Fibroblast of villous mesenchyme (primary cell): ENCODE data around the gene CRPPA. TPM values are rescaled to one million over a fixed set of nuclear protein-coding genes. Genes with fewer than 3 reads are reported as not detected.

Source experiments
- DNase-seq: peaks from one replicate; pipeline ENCODE4 v3.0.0-alpha.2; 2010; ENCODE audit warnings: low read depth
- H3K4me3 ChIP-seq: 2 replicates; pipeline ENCODE4 v1.5.1; 2011; ENCODE audit warnings: low read depth, mild to moderate bottlenecking, low read length
- total RNA-seq: library from RNA; depleted of rRNA; stranded (reverse); fragments of >200 nt; gene quantifications from 2 replicates; pipeline ENCODE4 v1.2.3, GENCODE V29; 2012
- TF ChIP-seq, protein P1 (sequence below): IDR thresholded peaks from 2 replicates; pipeline ENCODE4 v1.5.1; 2012; ENCODE audit warnings: low read depth, mild to moderate bottlenecking, low read length; ENCODE audit not compliant: insufficient read depth

CRPPA gene
- total RNA-seq, 1 donor, result 2.6 TPM

DNA sequence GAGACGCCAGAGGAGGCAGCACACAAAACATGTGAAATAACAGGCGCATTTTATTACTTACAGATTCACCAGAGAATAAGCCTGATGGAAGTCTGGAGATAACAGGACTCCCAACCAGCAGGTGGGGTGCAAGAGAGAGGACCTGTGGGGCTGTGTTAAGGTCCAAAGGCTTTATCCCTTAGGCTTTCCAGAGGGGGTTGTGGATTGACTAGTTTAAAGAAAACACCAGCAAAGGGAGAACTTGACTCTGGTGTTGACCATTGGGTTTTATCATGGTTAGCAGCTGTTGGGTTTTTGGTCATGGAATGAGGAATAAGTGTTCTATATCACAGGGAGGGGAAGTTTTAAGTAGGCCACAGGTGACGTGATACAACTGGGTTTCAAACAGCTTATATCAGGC, 1.6 kb upstream of the CRPPA start:
- TF ChIP-seq, protein P1, sequence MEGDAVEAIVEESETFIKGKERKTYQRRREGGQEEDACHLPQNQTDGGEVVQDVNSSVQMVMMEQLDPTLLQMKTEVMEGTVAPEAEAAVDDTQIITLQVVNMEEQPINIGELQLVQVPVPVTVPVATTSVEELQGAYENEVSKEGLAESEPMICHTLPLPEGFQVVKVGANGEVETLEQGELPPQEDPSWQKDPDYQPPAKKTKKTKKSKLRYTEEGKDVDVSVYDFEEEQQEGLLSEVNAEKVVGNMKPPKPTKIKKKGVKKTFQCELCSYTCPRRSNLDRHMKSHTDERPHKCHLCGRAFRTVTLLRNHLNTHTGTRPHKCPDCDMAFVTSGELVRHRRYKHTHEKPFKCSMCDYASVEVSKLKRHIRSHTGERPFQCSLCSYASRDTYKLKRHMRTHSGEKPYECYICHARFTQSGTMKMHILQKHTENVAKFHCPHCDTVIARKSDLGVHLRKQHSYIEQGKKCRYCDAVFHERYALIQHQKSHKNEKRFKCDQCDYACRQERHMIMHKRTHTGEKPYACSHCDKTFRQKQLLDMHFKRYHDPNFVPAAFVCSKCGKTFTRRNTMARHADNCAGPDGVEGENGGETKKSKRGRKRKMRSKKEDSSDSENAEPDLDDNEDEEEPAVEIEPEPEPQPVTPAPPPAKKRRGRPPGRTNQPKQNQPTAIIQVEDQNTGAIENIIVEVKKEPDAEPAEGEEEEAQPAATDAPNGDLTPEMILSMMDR, result no peak
- no peak overlapping the region for H3K4me3 ChIP-seq
- no peak for DNase-seq

DNA sequence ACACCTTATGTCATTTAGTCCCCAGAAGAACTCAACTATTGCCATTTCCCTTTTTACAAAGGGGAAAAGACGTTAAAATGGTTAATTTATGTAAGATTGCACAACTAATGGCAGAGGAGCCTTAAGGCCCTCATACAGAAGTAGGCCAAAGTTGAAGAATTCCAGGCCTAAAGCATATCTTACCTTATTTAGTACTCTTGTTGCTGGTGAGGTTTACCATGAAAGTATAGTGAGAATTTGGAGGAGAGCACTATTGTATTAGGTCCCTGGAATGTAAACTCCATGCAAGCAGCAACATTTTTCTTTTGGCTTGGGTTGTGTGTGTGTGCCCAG, 731 bp upstream of the CRPPA start:
- TF ChIP-seq, protein P1, result no peak
- no peak overlapping the region for H3K4me3 ChIP-seq
- DNase-seq, result peak; percentile 79

- TF ChIP-seq, protein P1, result peak; percentile 25
- peak overlapping the region; percentile 63 for H3K4me3 ChIP-seq
- DNase-seq, result peak; percentile 79
Measured at GRCh38 chr7:16420649-16421332, 547 bp downstream of the CRPPA start.

GRCh38 chr7:16420329-16420648, 1.0 kb downstream of the CRPPA start:
- peak overlapping the region; percentile 63 for H3K4me3 ChIP-seq
- DNase-seq, result no peak
- TF ChIP-seq, protein P1, result no peak

DNA sequence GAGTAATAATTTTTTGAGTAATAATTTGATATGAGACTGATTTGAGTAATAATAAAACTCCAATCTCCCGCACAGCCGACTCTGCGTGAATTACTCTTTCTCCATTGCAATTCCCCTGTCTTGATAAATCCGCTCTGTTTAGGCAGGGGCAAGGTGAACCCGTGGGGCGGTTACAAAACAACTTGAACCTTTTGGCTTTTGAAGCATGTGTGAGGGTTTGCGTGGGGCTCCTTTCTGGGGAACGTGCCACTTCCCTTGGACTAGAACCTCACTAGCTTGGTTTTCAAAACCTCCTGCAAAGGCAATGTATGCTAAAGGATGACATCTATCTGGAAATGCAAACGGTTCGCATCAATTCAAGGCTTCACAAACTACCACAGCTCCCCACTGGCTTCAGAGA, 1.5 kb downstream of the CRPPA start:
- no peak for DNase-seq
- TF ChIP-seq, protein P1, result no peak
- no peak overlapping the region for H3K4me3 ChIP-seq

GRCh38 chr7:16419126-16419525, 2.2 kb downstream of the CRPPA start:
- no peak overlapping the region for H3K4me3 ChIP-seq
- DNase-seq, result no peak
- TF ChIP-seq, protein P1, result no peak

DNA sequence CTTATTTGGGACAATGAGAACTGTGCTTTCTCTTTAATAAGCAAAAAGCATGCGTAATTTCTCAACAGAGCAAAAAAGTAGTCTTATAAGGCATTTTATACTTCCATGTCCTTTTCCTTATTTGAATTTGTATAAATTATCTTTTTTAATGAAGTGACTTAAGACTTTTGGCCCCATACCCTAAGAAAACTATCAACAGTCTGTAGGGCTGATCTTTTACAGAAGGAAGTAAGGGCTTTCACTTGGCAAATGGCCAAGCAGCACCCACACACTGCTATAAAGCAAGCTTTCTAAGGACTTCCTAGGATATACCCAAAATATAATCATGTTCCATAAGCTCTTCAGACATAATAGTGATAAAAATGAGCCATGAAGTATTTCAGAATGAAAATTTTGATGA, 3.4 kb downstream of the CRPPA start:
- H3K4me3 ChIP-seq, result no peak overlapping the region
- DNase-seq, result no peak
- TF ChIP-seq, protein P1, result no peak
